NT2/D1 (cell line): Measurements from ENCODE around the gene USP47.

ENCODE experiments used
- SUZ12 ChIP-seq: IDR thresholded peaks from 2 replicates; pipeline ENCODE4 v1.6.1; 2011; ENCODE audit not compliant: insufficient read length, insufficient read depth; ENCODE audit errors: extremely low read depth
- YY1 ChIP-seq: IDR thresholded peaks from 2 replicates; pipeline ENCODE4 v1.6.1; 2011; ENCODE audit not compliant: insufficient read length, insufficient read depth
- ZNF274 ChIP-seq: IDR thresholded peaks from 2 replicates; pipeline ENCODE4 v1.6.1; 2011; ENCODE audit warnings: mild to moderate bottlenecking, low read depth, low read length

DNA sequence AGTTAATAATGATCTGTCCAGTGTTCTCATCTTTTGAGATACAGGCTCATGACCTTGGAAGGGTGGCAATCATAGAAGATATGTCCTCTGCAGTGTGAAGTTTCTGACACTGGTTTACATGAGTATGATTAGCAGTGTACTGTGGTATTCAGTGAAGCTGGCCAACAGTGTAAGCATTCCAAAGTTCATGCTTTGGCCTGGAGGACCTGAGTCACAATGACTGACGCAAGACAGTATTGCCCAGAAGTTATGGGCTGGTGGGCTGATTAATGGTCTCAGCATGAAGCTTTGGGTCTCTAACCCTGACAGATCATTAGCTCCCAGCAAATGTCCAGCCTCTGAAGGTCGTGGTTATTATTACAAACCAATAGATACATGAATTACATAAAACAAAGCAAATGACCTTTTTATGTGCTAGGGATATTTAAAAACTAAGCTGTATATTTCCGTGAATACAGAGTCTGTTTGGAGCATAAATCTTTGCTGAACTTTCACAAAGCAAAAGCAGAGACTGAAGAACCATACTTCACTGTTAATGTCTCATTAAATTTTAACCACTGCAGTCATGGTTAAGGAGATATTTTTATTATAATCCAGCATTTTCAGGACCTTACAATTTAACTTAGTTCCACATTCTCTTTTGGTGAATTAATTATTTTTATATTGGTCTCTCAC is 28.3 kb upstream of the USP47 start:
- TF ChIP-seq YY1 (no peak), ZNF274 (no peak), SUZ12 (no peak)
